H1 (cell line): ENCODE results near the gene TDRKH.

Experiments used
- CEBPB ChIP-seq: IDR thresholded peaks from 2 replicates; pipeline ENCODE4 v1.6.1; 2012; ENCODE audit warnings: low read depth, low read length
- EP300 ChIP-seq, 2 experiments: IDR thresholded peaks; 1 replicate in 1 of 2; 2 replicates in 1 of 2; pipeline ENCODE4 v1.6.1; 2011 to 2012; ENCODE audit warnings: low read depth in 2 of 2, low read length in 2 of 2, mild to moderate bottlenecking in 2 of 2, borderline replicate concordance in 1 of 2, inconsistent platforms in 1 of 2, moderate library complexity in 1 of 2
- POLR2AphosphoS5 ChIP-seq: IDR thresholded peaks from 2 replicates; pipeline ENCODE4 v1.6.1; 2011; ENCODE audit warnings: low read depth, low read length
- YY1 ChIP-seq: IDR thresholded peaks from 2 replicates; pipeline ENCODE4 v1.6.1; 2011; ENCODE audit warnings: low read depth, mild to moderate bottlenecking, low read length
- TF ChIP-seq, protein P1 (sequence below): IDR thresholded peaks from 2 replicates; pipeline ENCODE4 v1.6.1; 2012; ENCODE audit warnings: low read length, inconsistent platforms

DNA sequence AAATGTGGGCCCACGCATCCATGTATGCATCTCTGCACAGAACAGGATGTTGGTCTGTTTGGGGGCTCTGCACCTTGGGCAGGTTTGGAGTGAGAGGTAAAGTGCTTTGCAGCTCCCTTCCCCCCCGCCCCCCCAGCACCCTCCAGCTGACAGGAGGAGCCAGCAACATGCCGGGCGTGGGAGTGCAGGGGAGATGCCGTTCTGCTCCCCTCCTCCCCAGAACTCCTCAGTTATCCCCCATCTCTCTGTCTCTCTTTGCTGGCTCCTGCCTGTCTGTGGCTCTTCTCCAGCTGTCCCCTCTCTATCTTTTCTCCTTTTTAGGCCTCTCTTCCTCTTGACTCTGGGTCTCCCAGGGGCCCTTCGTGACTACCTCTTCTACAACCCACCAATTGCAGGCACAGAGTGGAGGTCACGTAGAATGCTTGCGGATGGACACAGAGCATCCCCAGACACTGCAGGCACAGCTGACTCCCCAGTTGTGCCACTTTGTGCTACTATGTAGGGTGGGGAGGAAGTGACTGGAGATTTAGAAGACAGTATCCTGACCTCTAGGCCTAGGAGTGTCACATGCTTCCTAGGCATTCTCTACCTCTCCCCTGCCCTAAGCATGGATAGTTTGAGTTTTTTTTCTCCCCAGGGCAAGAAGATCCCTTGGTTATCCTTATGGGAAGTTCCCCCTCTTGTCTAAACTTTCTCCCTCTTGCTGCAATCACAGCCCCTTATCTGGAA is 43.0 kb upstream of the TDRKH start:
- no peak for TF ChIP-seq EP300 (IDR thresholded peaks at IDR 0.05; ENCODE audit: borderline replicate concordance in 1 of 2, low read depth in 2 of 2, low read length in 2 of 2)
- TF ChIP-seq CEBPB, result no peak
- TF ChIP-seq, protein P1, sequence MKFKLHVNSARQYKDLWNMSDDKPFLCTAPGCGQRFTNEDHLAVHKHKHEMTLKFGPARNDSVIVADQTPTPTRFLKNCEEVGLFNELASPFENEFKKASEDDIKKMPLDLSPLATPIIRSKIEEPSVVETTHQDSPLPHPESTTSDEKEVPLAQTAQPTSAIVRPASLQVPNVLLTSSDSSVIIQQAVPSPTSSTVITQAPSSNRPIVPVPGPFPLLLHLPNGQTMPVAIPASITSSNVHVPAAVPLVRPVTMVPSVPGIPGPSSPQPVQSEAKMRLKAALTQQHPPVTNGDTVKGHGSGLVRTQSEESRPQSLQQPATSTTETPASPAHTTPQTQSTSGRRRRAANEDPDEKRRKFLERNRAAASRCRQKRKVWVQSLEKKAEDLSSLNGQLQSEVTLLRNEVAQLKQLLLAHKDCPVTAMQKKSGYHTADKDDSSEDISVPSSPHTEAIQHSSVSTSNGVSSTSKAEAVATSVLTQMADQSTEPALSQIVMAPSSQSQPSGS, result no peak
- no peak for TF ChIP-seq POLR2AphosphoS5
- no peak for TF ChIP-seq YY1
